GM12891 (cell line): ENCODE results near the gene ST6GALNAC6.

Experiments used
- POLR2A ChIP-seq: IDR thresholded peaks from 2 replicates; pipeline ENCODE4 v1.6.1; 2011; ENCODE audit warnings: low read depth, low read length, control low read depth
- POLR2AphosphoS5 ChIP-seq: IDR thresholded peaks from 2 replicates; pipeline ENCODE4 v1.6.1; 2011; ENCODE audit warnings: low read depth, low read length, control low read depth
- SPI1 ChIP-seq: IDR thresholded peaks from 2 replicates; pipeline ENCODE4 v1.6.1; 2011; ENCODE audit warnings: low read depth, low read length, control low read depth
- TAF1 ChIP-seq: IDR thresholded peaks from 2 replicates; pipeline ENCODE4 v1.6.1; 2011; ENCODE audit warnings: low read depth, low read length, control low read depth

DNA sequence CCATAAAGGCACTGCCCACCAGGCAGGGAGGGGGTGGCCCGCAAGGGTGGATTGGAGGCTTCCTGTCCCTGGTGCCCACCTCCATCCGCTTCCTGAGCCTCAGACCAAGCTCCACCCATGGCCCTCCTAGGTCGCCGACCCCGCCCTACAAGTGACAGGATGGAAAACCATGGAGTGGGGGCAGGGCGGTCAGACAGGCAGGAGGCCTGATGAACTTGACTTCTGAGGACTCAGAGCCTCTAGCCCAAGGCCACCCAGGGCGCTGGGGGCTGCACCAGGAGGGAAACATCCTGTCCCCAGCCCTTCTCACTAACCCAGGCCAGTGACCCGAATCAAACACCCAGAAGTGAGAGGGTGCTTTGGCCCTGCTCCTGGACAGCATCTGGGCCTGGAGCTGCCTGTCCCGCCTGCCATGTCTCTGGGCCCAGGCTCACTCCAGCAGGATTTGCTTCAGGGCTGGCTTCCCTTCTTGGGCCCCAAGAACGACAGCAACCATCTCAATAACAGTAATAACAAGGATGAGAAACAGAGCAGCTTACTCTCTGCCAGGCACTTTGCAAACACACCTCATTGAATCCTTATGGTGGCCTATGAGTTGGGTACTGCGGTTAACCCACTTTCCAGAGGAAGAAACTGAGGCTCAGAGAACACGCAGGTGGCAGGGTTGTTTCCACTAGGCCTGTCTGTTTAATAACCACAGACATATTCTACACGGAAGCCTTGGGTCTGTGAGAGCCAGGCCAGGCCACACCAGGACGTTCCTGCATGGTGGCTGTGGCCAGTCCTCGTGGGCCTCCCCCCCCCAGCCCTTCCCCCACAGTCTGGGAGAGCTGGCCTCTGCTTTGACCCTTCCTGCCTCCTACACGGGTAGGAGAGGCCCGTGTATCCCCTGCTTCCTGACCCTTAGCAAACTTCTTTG lies 4.4 kb upstream of the ST6GALNAC6 start:
- TF ChIP-seq TAF1 (no peak), SPI1 (no peak), POLR2A (0 out of 2 replicates have a peak, but pooled peaks have one; percentile 24), POLR2AphosphoS5 (peak; percentile 32; the same call in 1 of the 2 replicates)
